MCF 10A (cell line): ENCODE data around the gene KRT86. TPM values are rescaled to one million over a fixed set of nuclear protein-coding genes. Genes with fewer than 3 reads are reported as not detected.

Source experiments
- BruUV-seq: library from RNA; stranded (reverse); fragments of 400-500 nt; replicated peaks from 2 replicates; lab custom pipeline; 2021; lab: Mats Ljungman, UMichigan
- CTCF ChIA-PET: fragments of 300-600 bp; sonication (Branson Sonifier 250); formaldehyde crosslinking; extraction: SDS; loops from one replicate; lab custom pipeline; 2021; ENCODE audit warnings: antibody characterized with exemption, inconsistent platforms; lab: Yijun Ruan, JAX
- POLR2A ChIA-PET: fragments of 300-600, 350-650 bp; sonication (Branson Sonifier 250); formaldehyde crosslinking; extraction: SDS; loops from one replicate; lab custom pipeline; 2020; ENCODE audit warnings: antibody characterized with exemption, inconsistent platforms; lab: Yijun Ruan, JAX
- DNase-seq: peaks from one replicate; pipeline ENCODE4 v3.0.0-alpha.2; 2018; ENCODE audit not compliant: unreplicated experiment
- H3K27ac Mint-ChIP-seq: one replicate; pipeline ENCODE4 v1.8.0; 2022; ENCODE audit warnings: mild to moderate bottlenecking, low read depth, mixed read lengths; ENCODE audit not compliant: unreplicated experiment
- H3K27me3 Mint-ChIP-seq: one replicate; pipeline ENCODE4 v1.8.0; 2022; ENCODE audit warnings: mixed read lengths; ENCODE audit not compliant: insufficient read depth, unreplicated experiment
- H3K36me3 Mint-ChIP-seq: one replicate; pipeline ENCODE4 v1.8.0; 2022; ENCODE audit warnings: mild to moderate bottlenecking, moderate library complexity, mixed read lengths; ENCODE audit not compliant: insufficient read depth, unreplicated experiment
- H3K4me1 Mint-ChIP-seq: one replicate; pipeline ENCODE4 v1.8.0; 2022; ENCODE audit warnings: mixed read lengths; ENCODE audit not compliant: insufficient read depth, unreplicated experiment
- H3K4me3 Mint-ChIP-seq: one replicate; pipeline ENCODE4 v1.8.0; 2022; ENCODE audit warnings: mild to moderate bottlenecking, moderate library complexity, mixed read lengths; ENCODE audit not compliant: unreplicated experiment
- H3K9me3 Mint-ChIP-seq: one replicate; pipeline ENCODE4 v1.8.0; 2022; ENCODE audit warnings: mixed read lengths; ENCODE audit not compliant: unreplicated experiment
- CTCF ChIP-seq: fragments of 200-600 bp; IDR thresholded peaks from one replicate; pipeline ENCODE4 v1.8.0; 2022; ENCODE audit warnings: antibody characterized with exemption, mild to moderate bottlenecking; ENCODE audit not compliant: unreplicated experiment
- intact Hi-C: fragments of 100-400 bp; cut with micrococcal nuclease; formaldehyde crosslinking; loops from 2 replicates; pipeline ENCODE4 v1.14.1; 2022
- total RNA-seq: library from RNA; stranded (reverse); gene quantifications from 2 replicates; pipeline ENCODE4 v1.2.3, GENCODE V29; 2022

The KRT86 gene
- total RNA-seq, 1 experiment from 2014 or later: 37.8 TPM

DNA sequence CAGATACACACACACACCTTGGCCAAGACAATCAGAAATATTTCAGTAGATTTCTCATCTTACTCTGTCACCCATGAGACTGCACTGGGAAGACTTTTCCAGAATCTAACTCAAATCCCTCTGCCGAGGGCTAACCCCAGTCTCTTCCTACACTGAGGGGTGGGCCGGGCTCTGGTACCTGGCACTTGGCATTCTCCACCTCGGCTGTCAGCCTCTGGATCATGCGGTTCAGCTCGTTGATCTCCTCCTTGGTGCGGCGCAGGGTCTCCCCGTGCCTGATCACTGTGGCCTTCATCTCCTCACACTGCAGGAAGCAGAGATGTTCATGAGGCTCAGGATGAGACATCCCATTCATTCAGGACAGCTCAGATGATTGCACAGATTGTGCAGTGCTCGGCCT is 41.8 kb downstream of the KRT86 start:
- no peak for TF ChIP-seq CTCF
- CTCF ChIA-PET: interaction anchor here (2.2 kb wide), 1 partner anchor 11 kb away, joined by 8 read pairs; no protein-coding TSS in a partner anchor
- POLR2A ChIA-PET: no interaction called here
- no peak overlapping the region for H3K27ac Mint-ChIP-seq
- H3K4me1 Mint-ChIP-seq: no peaks in the 10 kb centered on the region
- no peak overlapping the region for H3K4me3 Mint-ChIP-seq
- intact Hi-C loops: no loop called here
- DNase-seq: no peak
- no peaks in the 10 kb centered on the region for H3K36me3 Mint-ChIP-seq
- no peaks in the 10 kb centered on the region for H3K9me3 Mint-ChIP-seq
- peaks cover 13% of the 10 kb centered on the region for H3K27me3 Mint-ChIP-seq
- BruUV-seq: no TSS peak

DNA sequence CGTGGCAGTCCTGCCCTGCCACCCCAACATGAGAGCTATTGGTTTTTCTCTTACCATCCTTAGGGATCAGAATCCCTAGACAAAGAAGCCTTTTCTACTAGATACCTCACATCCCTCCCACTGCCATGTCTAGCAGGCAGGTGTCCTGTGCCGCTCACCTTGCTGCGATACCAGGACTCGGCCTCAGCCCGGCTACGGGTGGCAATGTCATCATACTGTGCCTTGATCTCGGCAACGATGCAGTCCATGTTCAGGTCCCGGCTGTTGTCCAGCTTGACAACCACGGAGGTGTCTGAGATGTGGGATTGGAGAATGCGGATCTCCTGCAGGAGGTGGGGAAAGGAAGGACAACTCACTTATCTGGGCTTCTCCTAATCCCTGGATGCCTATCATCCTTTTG is 42.3 kb downstream of the KRT86 start:
- ChIA-PET CTCF (no interaction called here), POLR2A (interaction anchor here (0.7 kb wide), 1 partner anchor 170 kb away, joined by 5 read pairs; no protein-coding TSS in a partner anchor)
- BruUV-seq: no TSS peak
- no peak for DNase-seq
- H3K4me3 Mint-ChIP-seq: no peak overlapping the region
- no peak overlapping the region for H3K27ac Mint-ChIP-seq
- no peaks in the 10 kb centered on the region for H3K36me3 Mint-ChIP-seq
- no peaks in the 10 kb centered on the region for H3K4me1 Mint-ChIP-seq
- H3K9me3 Mint-ChIP-seq: no peaks in the 10 kb centered on the region
- TF ChIP-seq CTCF: no peak
- intact Hi-C loops: no loop called here
- H3K27me3 Mint-ChIP-seq: peaks cover 13% of the 10 kb centered on the region

DNA sequence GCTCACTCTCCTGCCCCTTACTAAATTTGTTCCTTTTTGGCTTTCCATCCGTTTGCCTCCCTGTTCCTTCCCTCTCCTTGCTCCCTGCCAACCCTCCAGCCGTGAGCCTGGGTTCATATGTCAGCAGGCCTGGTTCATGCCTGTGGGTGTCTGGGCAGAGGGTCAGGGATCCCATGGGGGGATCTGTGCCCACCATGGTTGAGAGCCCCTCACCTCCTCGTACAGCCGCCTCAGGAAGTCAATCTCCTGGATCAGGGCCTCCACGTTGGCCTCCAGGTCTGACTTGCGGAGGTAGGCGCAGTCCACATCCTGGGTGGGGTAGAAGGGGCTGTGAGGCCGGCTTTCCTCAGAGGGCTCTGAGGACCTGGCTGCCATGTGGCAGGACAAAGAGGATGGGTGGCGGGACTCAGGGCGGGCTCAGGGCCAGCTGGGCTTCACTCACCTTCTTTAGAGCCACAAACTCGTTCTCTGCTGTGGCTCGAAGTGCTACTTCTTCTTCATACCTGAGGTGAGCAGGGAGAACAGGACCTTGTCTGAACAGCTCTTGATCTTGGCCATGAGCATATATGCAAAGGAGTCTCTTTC is 43.1 kb downstream of the KRT86 start:
- H3K9me3 Mint-ChIP-seq: no peaks in the 10 kb centered on the region
- no peak overlapping the region for H3K27ac Mint-ChIP-seq
- H3K27me3 Mint-ChIP-seq: peaks cover 7% of the 10 kb centered on the region
- H3K4me1 Mint-ChIP-seq: no peaks in the 10 kb centered on the region
- ChIA-PET POLR2A (no interaction called here), CTCF (interaction anchor here (2.1 kb wide), 1 partner anchor 10 kb away, joined by 14 read pairs; no protein-coding TSS in a partner anchor)
- no TSS peak for BruUV-seq
- H3K36me3 Mint-ChIP-seq: no peaks in the 10 kb centered on the region
- no peak for DNase-seq
- TF ChIP-seq CTCF: no peak
- intact Hi-C loops: loop anchor here (2.0 kb wide), 1 partner anchor 59 kb away; no protein-coding TSS in a partner anchor
- no peak overlapping the region for H3K4me3 Mint-ChIP-seq

DNA sequence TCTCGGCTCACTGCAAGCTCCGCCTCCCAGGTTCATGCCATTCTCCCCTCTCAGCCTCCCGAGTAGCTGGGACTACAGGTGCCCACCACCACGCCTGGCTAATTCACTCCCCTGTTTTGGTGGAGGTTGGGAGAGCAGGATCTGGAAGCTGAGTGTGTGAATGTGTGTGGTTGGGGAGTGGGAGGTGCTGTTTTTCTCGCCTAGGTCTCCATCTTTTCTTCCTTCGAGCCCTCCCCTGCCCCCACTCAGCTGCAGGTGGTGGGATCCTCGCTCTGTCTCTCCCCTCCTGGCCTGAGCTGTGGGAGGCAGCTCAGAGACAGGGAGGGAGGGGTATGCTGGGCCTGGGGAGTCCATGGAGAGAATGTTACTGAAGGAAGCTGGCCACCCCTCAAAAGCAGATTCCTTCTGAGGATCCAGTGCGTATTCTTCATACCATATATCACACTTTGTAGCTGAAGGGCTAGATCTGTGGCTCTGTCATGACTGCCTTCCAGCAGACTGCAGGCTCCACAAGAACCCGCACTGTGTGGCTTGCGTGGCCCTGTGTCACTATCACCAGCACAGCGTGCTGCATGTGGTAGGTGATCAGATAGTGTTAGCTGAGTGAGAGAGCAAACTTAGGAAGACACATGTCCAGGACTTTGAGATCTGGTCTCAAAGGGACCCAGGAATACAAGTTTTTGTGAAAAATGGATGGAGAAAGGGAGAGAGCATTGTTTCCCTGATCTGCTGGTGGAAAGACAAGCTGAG is 44.0 kb downstream of the KRT86 start:
- Mint-ChIP-seq H3K4me3 (no peak overlapping the region), H3K27ac (no peak overlapping the region), H3K9me3 (no peaks in the 10 kb centered on the region), H3K27me3 (no peaks in the 10 kb centered on the region), H3K36me3 (no peaks in the 10 kb centered on the region), H3K4me1 (no peaks in the 10 kb centered on the region)
- no peak for DNase-seq
- ChIA-PET CTCF (interaction anchor here (1.0 to 3.5 kb wide), 8 partner anchors 9 to 161 kb away, joined by 3 to 14 read pairs (median 4); no protein-coding TSS in a partner anchor), POLR2A (interaction anchor here (0.6 to 0.7 kb wide), 4 partner anchors 22 to 358 kb away, joined by 3 to 4 read pairs (median 3); no protein-coding TSS in a partner anchor)
- intact Hi-C loops: loop anchor here (2.0 kb wide), 1 partner anchor 60 kb away; no protein-coding TSS in a partner anchor
- TF ChIP-seq CTCF: no peak
- BruUV-seq: no TSS peak
